ENCODE data around the gene C5orf47. TPM values are rescaled to one million over a fixed set of nuclear protein-coding genes. Genes with fewer than 3 reads are reported as not detected.

Gene C5orf47
- total and polyA plus RNA-seq, 2 of the 8 experiments (the other 6 are each of a cell fraction or from before 2014, with no cell fraction given) = 0.11 TPM; not detected in 1

GRCh38 chr5:174003795-174004194 lies 14.8 kb downstream of the C5orf47 start (continued):
- TF ChIP-seq KDM1A (IDR thresholded peaks at IDR 0.05; ENCODE audit: borderline replicate concordance, low read length) (no peak), TCF12 (IDR thresholded peaks at IDR 0.05; ENCODE audit: low read depth, low read length) (no peak), SRF (IDR thresholded peaks at IDR 0.05; ENCODE audit: low read depth, low read length) (no peak)

Data from H1 (cell line).